Right lobe of liver (tissue), 6 donors: Measurements from ENCODE around the gene PGAP3. TPM values are rescaled to one million over a fixed set of nuclear protein-coding genes. Genes with fewer than 3 reads are reported as not detected.

ENCODE experiments used
- ATAC-seq, 4 donors: fragments of 200-7000 bp; cut with Tn5 transposase; one replicate each; pipeline ENCODE4 v1.9.1; 2020; ENCODE audit warnings: mild to moderate bottlenecking in 4 of 4, moderate library complexity in 4 of 4
- DNase-seq, 3 donors: peaks; one replicate each; pipeline ENCODE4 v3.0.0-alpha.2; 2020
- H3K27ac ChIP-seq, 3 donors: fragments of 200-600 bp; one replicate each; pipeline ENCODE4 v1.8.0; 2022
- H3K27me3 ChIP-seq, 2 donors: fragments of 200-600 bp; one replicate each; pipeline ENCODE4 v1.8.0; 2022
- H3K36me3 ChIP-seq, 4 donors: fragments of 200-600 bp; sonication (generic) in 1 of 4; one replicate each; pipeline versions ENCODE4 v1.5.1 to v1.8.0; 2017 to 2022; ENCODE audit warnings: control low read depth in 1 of 4
- H3K4me1 ChIP-seq, 4 donors: fragments of 200-600 bp; sonication (generic) in 1 of 4; one replicate each; pipeline versions ENCODE4 v1.5.1 to v1.8.0; 2017 to 2022; ENCODE audit warnings: control low read depth in 1 of 4
- H3K4me3 ChIP-seq, 3 donors: fragments of 200-600 bp; one replicate each; pipeline ENCODE4 v1.8.0; 2022
- H3K9me3 ChIP-seq, 4 donors: fragments of 200-600 bp; sonication (generic) in 1 of 4; one replicate each; pipeline versions ENCODE4 v1.5.1 to v1.8.0; 2017 to 2022; ENCODE audit warnings: control low read depth in 1 of 4
- POLR2A ChIP-seq: fragments of 450-650 bp; IDR thresholded peaks from one replicate; pipeline ENCODE4 v1.6.1; 2017; ENCODE audit warnings: antibody characterized with exemption, mild to moderate bottlenecking
- WGBS: methylation state at CpG from one replicate; pipeline ENCODE4 v1.1.6; 2018; ENCODE audit warnings: low coverage, low lambda C conversion rate; ENCODE audit not compliant: insufficient coverage; ENCODE audit errors: missing lambda C conversion rate; 5-methylcytosine and 5-hydroxymethylcytosine counted together
- intact Hi-C, 2 donors: fragments of 100-400 bp; cut with DNase I; formaldehyde crosslinking; loops; one replicate each; pipeline versions ENCODE4 v1.11.2 to v1.14.1; 2022
- total RNA-seq, 6 experiments: library from RNA; depleted of rRNA in 2 of 6; stranded (reverse); fragments of >200 nt in 2 of 6; fragmentation: NEBNext Ultra II Directional in 3 of 6; extraction: Animal tissue kit (Norgen Biotek cat#: 25700) in 3 of 6; gene quantifications; one replicate each; pipeline versions ENCODE4 v1.1.0 to v1.2.4, GENCODE V29; 2016 to 2023
- TF ChIP-seq, protein P1 (sequence below), 4 donors: fragments of 200-600 bp in 3 of 4; fragments of 450-650 bp in 1 of 4; IDR thresholded peaks; one replicate each; pipeline versions ENCODE4 v1.5.1 to v1.8.0; 2016 to 2022; ENCODE audit warnings: antibody characterized with exemption in 4 of 4, mild to moderate bottlenecking in 2 of 4
- donor health status: DM: no; HTN: yes; CAD: no.
- donor health status: DM: no; HTN: no; CAD: no.
- donor health status: DM: no; HTN: no; CAD: no.
- donor health status: DM: no; HTN: yes; CAD: no.
- donor health status: DM: no; HTN: yes; CAD: no.

Gene PGAP3
- total RNA-seq, 6 experiments from 2014 or later: 9.7 to 25.7 (median 18.3) TPM

DNA sequence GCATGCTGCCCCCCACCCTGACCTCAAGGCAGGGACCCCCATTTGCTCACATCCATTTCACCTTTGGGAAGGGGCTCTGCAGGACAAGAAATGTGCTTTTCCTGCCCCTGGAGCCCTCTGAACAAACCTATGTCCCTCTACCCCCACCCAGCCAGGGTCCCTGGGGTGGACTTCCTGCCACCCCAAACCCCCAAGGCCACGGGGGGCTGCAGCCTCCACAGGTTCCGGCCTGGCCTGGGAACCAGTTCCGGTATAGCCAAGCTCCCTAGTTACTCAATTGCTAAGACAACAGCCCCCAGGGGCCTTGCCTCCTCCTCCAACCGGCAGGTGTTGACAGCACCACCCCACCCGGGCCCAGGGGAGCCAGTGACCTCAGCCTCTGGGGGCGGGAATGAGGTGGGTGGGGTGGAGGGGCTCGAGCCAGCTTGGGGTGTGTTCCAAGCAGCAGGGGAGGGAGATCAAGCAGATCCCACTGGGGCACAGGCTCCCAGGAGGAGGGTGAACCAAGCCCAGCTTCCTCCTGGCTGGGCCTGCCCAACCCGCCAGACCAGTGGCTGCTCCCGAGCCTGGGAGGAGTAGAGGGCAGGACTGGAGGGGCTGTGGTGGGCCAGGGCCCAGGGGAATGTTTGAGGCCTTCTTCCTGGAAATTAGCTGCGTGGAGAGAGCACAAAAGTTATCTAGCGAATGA lies 13.0 kb downstream of the PGAP3 start:
- no peak overlapping the region for H3K27ac ChIP-seq
- intact Hi-C loops: loop anchor here (5.0 to 10.0 kb wide), 2 partner anchors 50 to 52 kb away; partner anchors contain the start of gene PPP1R1B (in 1 of the 2)
- H3K27me3 ChIP-seq: no peaks in the 10 kb centered on the region
- no peaks in the 10 kb centered on the region for H3K36me3 ChIP-seq
- TF ChIP-seq, protein P1, sequence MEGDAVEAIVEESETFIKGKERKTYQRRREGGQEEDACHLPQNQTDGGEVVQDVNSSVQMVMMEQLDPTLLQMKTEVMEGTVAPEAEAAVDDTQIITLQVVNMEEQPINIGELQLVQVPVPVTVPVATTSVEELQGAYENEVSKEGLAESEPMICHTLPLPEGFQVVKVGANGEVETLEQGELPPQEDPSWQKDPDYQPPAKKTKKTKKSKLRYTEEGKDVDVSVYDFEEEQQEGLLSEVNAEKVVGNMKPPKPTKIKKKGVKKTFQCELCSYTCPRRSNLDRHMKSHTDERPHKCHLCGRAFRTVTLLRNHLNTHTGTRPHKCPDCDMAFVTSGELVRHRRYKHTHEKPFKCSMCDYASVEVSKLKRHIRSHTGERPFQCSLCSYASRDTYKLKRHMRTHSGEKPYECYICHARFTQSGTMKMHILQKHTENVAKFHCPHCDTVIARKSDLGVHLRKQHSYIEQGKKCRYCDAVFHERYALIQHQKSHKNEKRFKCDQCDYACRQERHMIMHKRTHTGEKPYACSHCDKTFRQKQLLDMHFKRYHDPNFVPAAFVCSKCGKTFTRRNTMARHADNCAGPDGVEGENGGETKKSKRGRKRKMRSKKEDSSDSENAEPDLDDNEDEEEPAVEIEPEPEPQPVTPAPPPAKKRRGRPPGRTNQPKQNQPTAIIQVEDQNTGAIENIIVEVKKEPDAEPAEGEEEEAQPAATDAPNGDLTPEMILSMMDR (IDR thresholded peaks at IDR 0.05): no peak
- no peak for TF ChIP-seq POLR2A
- H3K4me1 ChIP-seq: no peaks in the 10 kb centered on the region
- ATAC-seq: no peak
- peak in 2 of 3 donors; percentile 20 to 45 for DNase-seq
- no peaks in the 10 kb centered on the region for H3K9me3 ChIP-seq
- no peak overlapping the region for H3K4me3 ChIP-seq
- WGBS: 39% methylated on average over 3 of the region's 11 CpGs

DNA sequence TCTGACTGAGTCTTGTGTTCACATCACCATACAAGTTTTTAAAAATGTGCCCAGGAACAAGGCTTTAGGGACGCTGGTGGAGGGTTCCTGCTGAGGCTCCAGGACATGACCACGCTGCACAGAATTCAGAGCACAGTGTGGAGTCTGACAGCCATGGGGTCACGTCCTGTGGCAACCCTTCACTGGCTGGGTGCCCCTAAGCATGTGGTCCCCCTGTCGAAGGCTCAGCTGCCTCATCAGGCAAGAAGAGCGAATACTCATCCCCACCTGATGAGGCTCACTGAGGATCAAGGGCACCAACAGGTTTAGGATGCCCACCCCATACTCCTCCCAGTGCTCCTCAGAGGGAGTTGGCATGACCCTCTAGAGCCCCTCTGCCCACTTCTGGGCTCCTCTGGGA lies 13.7 kb downstream of the PGAP3 start:
- Histone ChIP-seq H3K9me3 (no peaks in the 10 kb centered on the region), H3K27me3 (no peaks in the 10 kb centered on the region), H3K4me1 (no peaks in the 10 kb centered on the region), H3K27ac (no peak overlapping the region), H3K36me3 (no peaks in the 10 kb centered on the region), H3K4me3 (no peak overlapping the region)
- WGBS: no CpG with 5 or more reads among the region's 5 CpGs
- TF ChIP-seq, protein P1 (IDR thresholded peaks at IDR 0.05): no peak
- TF ChIP-seq POLR2A: no peak
- intact Hi-C loops: loop anchor here (5.0 to 10.0 kb wide), 2 partner anchors 49 to 53 kb away; partner anchors contain the start of gene PPP1R1B (in 1 of the 2)
- ATAC-seq (no peak), DNase-seq (peak in 2 of 3 donors; percentile 5 to 35)

DNA sequence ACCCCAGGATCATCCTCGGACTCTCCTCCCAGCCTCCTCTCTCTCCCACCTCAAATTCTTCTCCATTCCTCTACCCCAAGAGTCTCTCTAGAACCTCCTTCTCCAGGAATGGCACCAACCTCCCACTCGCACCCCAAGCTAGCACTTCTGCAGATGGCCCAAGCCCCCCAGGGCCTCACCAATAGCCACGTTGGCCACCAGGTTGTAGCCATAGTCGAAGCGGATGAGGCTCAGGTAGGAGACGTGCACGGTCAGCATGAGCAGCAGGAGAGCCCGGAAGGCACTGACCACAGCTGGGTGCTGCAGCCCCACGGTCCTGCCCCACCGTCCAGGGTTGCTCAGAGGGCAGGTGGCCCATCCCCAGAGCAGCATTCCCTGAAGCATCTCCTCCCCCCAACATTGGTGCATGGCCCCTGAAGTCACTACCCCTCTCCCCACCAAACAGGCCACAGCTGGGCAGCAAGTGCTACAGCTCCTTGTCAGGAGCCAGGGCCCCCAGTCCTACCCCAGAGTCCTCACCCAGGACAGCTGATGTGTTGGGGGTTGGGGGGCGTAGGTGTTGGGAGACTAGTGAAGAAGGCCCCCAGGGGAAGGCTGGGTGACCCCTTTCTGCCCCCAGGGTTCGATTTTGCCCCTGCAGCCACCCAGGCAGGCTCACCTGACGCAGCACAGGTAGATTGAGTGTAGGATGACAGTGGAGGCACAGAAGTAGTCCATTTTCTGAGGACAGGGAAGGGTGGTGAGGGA lies 14.3 kb downstream of the PGAP3 start:
- Histone ChIP-seq H3K27me3 (peaks cover 0 to 4% of the 10 kb centered on the region in 2 donors), H3K36me3 (no peaks in the 10 kb centered on the region), H3K4me1 (peaks cover 0 to 1% (median 0%) of the 10 kb centered on the region in 4 donors), H3K4me3 (no peak overlapping the region), H3K27ac (no peak overlapping the region), H3K9me3 (no peaks in the 10 kb centered on the region)
- DNase-seq (peak in 2 of 3 donors; percentile 6 to 48), ATAC-seq (no peak)
- 63% methylated on average over 8 of the region's 13 CpGs for WGBS
- intact Hi-C loops: loop anchor here (5.0 to 10.0 kb wide), 2 partner anchors 49 to 54 kb away; partner anchors contain the start of gene PPP1R1B (in 1 of the 2)
- TF ChIP-seq POLR2A: no peak
- TF ChIP-seq, protein P1 (IDR thresholded peaks at IDR 0.05): no peak

DNA sequence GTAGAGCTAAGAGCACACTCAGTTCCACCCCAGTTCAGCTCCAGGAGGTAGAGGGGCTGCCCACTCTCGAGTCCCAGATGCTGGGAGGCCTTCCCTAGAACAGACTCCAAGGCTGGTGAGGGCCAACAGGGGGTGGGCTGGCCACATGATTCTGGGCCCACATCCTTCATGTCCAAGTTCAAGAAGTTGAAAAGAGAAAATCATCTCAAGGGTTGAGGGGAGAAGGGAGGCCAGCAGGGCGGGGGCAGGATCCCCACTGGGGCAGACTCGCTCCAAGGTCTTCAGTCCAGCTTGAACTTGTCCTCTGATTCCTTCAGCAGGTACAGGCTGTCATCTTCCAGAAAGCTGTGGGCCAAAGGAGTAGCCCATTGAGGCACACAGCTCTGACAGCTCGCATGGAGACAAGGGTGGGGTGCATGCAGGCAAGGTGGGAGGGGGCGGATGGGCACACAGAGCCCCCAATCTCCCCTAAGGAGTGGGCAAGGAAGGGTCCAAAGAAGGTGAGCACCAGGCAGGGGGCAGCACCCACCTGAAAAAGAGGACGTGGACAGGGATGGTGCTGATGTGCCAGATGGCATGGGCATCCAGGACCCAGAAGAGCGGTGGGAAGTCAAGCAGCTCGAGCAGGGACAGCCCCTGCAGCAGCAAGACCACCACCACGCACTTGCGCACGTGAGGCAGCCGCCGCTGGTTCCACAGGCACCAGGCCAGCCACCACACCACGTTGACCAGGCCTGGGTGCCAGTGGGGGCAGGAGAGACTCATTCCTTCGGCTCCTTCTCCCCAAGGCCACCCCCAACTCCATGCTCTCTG lies 15.1 kb downstream of the PGAP3 start:
- H3K27me3 ChIP-seq: peaks cover 0 to 4% of the 10 kb centered on the region in 2 donors
- H3K4me3 ChIP-seq: no peak overlapping the region
- H3K36me3 ChIP-seq: no peaks in the 10 kb centered on the region
- ATAC-seq (no peak), DNase-seq (peak in 2 of 3 donors; percentile 8 to 46)
- peaks cover 0 to 9% (median 0%) of the 10 kb centered on the region in 4 donors for H3K4me1 ChIP-seq
- H3K9me3 ChIP-seq: no peaks in the 10 kb centered on the region
- WGBS: 79% methylated on average over 5 of the region's 15 CpGs
- no peak overlapping the region for H3K27ac ChIP-seq
- intact Hi-C loops: loop anchor here (5.0 to 10.0 kb wide), 2 partner anchors 48 to 55 kb away; partner anchors contain the start of gene PPP1R1B (in 1 of the 2)
- TF ChIP-seq, protein P1 (IDR thresholded peaks at IDR 0.05): no peak
- no peak for TF ChIP-seq POLR2A
